HG03520 (cell line): ENCODE measurements around the gene GOLGA8A.
"Not testable (repeated sequence)": the region's sequence is repeated elsewhere in the genome, so short reads cannot be mapped to it uniquely, and the experiment has no call there.

Source experiments
- ATAC-seq: cut with Tn5 transposase; IDR thresholded peaks from one replicate; pipeline ENCODE4 v1.9.1; 2021; ENCODE audit warnings: mild to moderate bottlenecking, moderate library complexity; ENCODE audit not compliant: unreplicated experiment

The GOLGA8A gene

GRCh38 chr15:34418435-34418834, 19.2 kb downstream of the GOLGA8A start:
- ATAC-seq, result not testable (repeated sequence)

DNA sequence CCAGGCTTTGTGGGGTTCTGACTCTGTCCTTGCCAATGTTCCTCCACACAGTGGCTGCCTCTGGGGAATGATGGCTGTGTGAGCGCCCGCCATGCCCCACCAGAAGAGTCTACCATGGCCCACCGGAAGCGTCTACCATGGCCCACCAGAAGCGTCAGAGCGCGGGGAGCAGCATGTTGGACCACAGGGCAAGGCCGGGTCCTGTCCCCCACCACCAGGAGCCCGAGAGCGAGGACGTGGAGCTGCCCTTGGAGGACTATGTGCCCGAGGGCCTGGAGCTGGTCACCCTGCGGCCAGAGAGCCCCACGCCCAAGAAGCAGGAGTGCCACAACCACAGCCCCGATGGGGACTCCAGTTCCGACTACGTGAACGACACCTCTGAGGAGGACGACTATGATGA, 28.1 kb downstream of the GOLGA8A start:
- not testable (repeated sequence) for ATAC-seq

DNA sequence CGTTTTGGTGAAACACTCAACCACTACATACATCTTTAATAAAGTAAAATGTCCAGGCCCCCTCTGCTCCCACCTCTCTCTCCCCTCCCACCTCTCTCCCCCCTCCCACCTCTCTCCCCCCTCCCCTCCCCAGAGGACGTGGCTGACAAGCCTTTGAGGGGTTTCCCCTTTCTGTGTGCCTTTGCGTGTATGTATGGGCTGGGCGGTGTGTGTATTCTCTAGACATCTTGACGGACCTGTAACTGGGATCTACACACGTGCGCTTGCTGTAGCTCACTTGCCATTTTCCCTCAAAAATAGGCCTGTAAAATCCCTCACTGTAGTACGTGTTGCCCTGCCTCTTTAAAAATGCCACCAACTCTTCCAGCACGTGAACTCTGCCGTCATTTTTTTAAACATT, 28.6 kb downstream of the GOLGA8A start:
- ATAC-seq, result not testable (repeated sequence)

DNA sequence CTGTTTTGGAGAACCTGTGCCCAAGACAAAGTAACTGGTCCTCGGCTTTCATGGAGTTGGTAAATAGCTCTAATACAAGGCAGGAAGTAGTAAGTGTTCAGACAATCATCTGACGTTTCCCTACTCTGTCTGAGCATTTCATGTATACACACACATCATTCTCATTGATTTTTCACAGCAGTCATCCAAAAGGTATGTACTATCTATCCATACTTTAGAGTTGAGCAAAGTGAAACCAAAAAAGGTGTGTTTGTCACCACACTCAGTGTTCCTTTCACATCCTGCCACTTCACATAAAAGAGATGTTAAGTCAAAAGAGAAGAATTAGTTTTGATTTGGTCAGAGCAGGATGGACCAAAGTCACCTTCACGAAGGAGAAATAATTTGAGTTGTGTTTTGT, 33.7 kb downstream of the GOLGA8A start:
- not testable (repeated sequence) for ATAC-seq

- ATAC-seq, result not testable (repeated sequence)
Observed at GRCh38 chr15:34403160-34403598, 34.4 kb downstream of the GOLGA8A start.

GRCh38 chr15:34397637-34398259, 39.9 kb downstream of the GOLGA8A start:
- not testable (repeated sequence) for ATAC-seq

DNA sequence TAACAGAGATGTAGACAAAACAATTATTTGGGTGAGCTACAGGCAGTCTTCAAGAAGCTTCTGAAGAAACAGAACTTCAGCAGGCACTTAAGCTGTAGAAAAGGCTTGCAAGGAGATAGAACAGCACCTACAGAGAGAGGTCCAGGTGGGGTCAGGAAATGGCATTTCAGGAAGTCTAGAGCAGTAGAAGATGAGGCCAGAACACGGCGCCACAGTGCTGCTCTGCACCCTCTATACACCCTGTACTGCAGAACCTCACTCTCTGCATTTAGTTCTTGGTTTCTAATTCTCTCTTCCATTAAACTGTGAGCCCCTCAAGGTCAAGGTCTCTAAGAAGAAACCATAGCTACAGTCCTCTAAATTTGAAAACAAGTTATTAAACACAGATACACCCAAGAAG, 44.6 kb downstream of the GOLGA8A start:
- ATAC-seq, result not testable (repeated sequence)

GRCh38 chr15:34389594-34390086, 48.0 kb downstream of the GOLGA8A start:
- not testable (repeated sequence) for ATAC-seq
